ENCODE data around the gene MUTYH.
"Not testable (repeated sequence)": the region's sequence is repeated elsewhere in the genome, so short reads cannot be mapped to it uniquely, and the experiment has no call there.

The MUTYH gene

GRCh38 chr1:45364294-45364693 lies 24.1 kb upstream of the MUTYH start:
- Mint-ChIP-seq H3K9me3 (no peaks in the 10 kb centered on the region), H3K27me3 (no peaks in the 10 kb centered on the region), H3K4me3 (no peak overlapping the region), H3K36me3 (ENCODE audit: low read depth) (no peaks in the 10 kb centered on the region), H3K4me1 (ENCODE audit: low read depth) (peaks cover 4% of the 10 kb centered on the region), H3K27ac (no peak overlapping the region)
- intact Hi-C loops (cut with micrococcal nuclease), result loop anchor here (5.0 kb wide), 1 partner anchor 208 kb away; no protein-coding TSS in a partner anchor

GRCh38 chr1:45360981-45361380 lies 20.7 kb upstream of the MUTYH start:
- intact Hi-C loops (cut with micrococcal nuclease), result loop anchor here (5.0 kb wide), 1 partner anchor 211 kb away; no protein-coding TSS in a partner anchor
- H3K4me3 Mint-ChIP-seq; H3K36me3 Mint-ChIP-seq (ENCODE audit: low read depth); H3K4me1 Mint-ChIP-seq (ENCODE audit: low read depth); H3K9me3 Mint-ChIP-seq; H3K27me3 Mint-ChIP-seq; H3K27ac Mint-ChIP-seq: not testable (repeated sequence)

- intact Hi-C loops (cut with micrococcal nuclease), result loop anchor here (1.0 to 5.0 kb wide), 2 partner anchors 133 to 212 kb away; no protein-coding TSS in a partner anchor
- no peak overlapping the region for H3K27ac Mint-ChIP-seq
- no peaks in the 10 kb centered on the region for H3K36me3 Mint-ChIP-seq (ENCODE audit: low read depth)
- peaks cover 4% of the 10 kb centered on the region for H3K4me1 Mint-ChIP-seq (ENCODE audit: low read depth)
- H3K27me3 Mint-ChIP-seq, result no peaks in the 10 kb centered on the region
- H3K4me3 Mint-ChIP-seq, result no peak overlapping the region
- no peaks in the 10 kb centered on the region for H3K9me3 Mint-ChIP-seq
Measured at GRCh38 chr1:45359882-45360513, 19.8 kb upstream of the MUTYH start.

GRCh38 chr1:45356186-45356585 lies 15.9 kb upstream of the MUTYH start:
- Mint-ChIP-seq H3K9me3 (no peaks in the 10 kb centered on the region), H3K36me3 (ENCODE audit: low read depth) (no peaks in the 10 kb centered on the region), H3K4me1 (ENCODE audit: low read depth) (peaks cover 9% of the 10 kb centered on the region), H3K27me3 (no peaks in the 10 kb centered on the region), H3K27ac (no peak overlapping the region), H3K4me3 (no peak overlapping the region)
- intact Hi-C loops (cut with micrococcal nuclease), result no loop called here

- Mint-ChIP-seq H3K4me3 (no peak overlapping the region), H3K27ac (no peak overlapping the region), H3K4me1 (ENCODE audit: low read depth) (peaks cover 5% of the 10 kb centered on the region), H3K27me3 (no peaks in the 10 kb centered on the region), H3K36me3 (ENCODE audit: low read depth) (no peaks in the 10 kb centered on the region), H3K9me3 (no peaks in the 10 kb centered on the region)
- intact Hi-C loops (cut with micrococcal nuclease), result no loop called here
Measured at GRCh38 chr1:45355683-45356082, 15.4 kb upstream of the MUTYH start.

- H3K4me3 Mint-ChIP-seq, result no peak overlapping the region
- H3K4me1 Mint-ChIP-seq (ENCODE audit: low read depth), result peaks cover 5% of the 10 kb centered on the region
- no peak overlapping the region for H3K27ac Mint-ChIP-seq
- no peaks in the 10 kb centered on the region for H3K9me3 Mint-ChIP-seq
- H3K36me3 Mint-ChIP-seq (ENCODE audit: low read depth), result no peaks in the 10 kb centered on the region
- H3K27me3 Mint-ChIP-seq, result no peaks in the 10 kb centered on the region
- intact Hi-C loops (cut with micrococcal nuclease), result no loop called here
Measured at GRCh38 chr1:45354838-45355237, 14.6 kb upstream of the MUTYH start.

GRCh38 chr1:45353685-45354084 lies 13.4 kb upstream of the MUTYH start:
- Mint-ChIP-seq H3K36me3 (ENCODE audit: low read depth) (no peaks in the 10 kb centered on the region), H3K9me3 (no peaks in the 10 kb centered on the region), H3K27me3 (no peaks in the 10 kb centered on the region), H3K4me1 (ENCODE audit: low read depth) (peaks cover 5% of the 10 kb centered on the region), H3K27ac (no peak overlapping the region), H3K4me3 (no peak overlapping the region)
- intact Hi-C loops (cut with micrococcal nuclease), result no loop called here

- Mint-ChIP-seq H3K27me3 (no peaks in the 10 kb centered on the region), H3K4me3 (no peak overlapping the region), H3K4me1 (ENCODE audit: low read depth) (peaks cover 5% of the 10 kb centered on the region), H3K36me3 (ENCODE audit: low read depth) (peaks cover 7% of the 10 kb centered on the region), H3K9me3 (no peaks in the 10 kb centered on the region), H3K27ac (no peak overlapping the region)
- intact Hi-C loops (cut with micrococcal nuclease), result no loop called here
Measured at GRCh38 chr1:45351508-45351907, 11.3 kb upstream of the MUTYH start.

GRCh38 chr1:45348966-45349677 lies 8.9 kb upstream of the MUTYH start:
- Mint-ChIP-seq H3K9me3 (no peaks in the 10 kb centered on the region), H3K4me3 (no peak overlapping the region), H3K27me3 (no peaks in the 10 kb centered on the region), H3K27ac (no peak overlapping the region), H3K4me1 (ENCODE audit: low read depth) (peaks cover 5% of the 10 kb centered on the region), H3K36me3 (ENCODE audit: low read depth) (peaks cover 31% of the 10 kb centered on the region)
- intact Hi-C loops (cut with micrococcal nuclease), result no loop called here

GRCh38 chr1:45348609-45348965 lies 8.3 kb upstream of the MUTYH start:
- Mint-ChIP-seq H3K4me1 (ENCODE audit: low read depth) (peaks cover 2% of the 10 kb centered on the region), H3K27me3 (no peaks in the 10 kb centered on the region), H3K27ac (no peak overlapping the region), H3K4me3 (no peak overlapping the region), H3K36me3 (ENCODE audit: low read depth) (peaks cover 36% of the 10 kb centered on the region), H3K9me3 (no peaks in the 10 kb centered on the region)
- intact Hi-C loops (cut with micrococcal nuclease), result no loop called here

GRCh38 chr1:45348020-45348419 lies 7.8 kb upstream of the MUTYH start:
- Mint-ChIP-seq H3K27me3 (no peaks in the 10 kb centered on the region), H3K27ac (no peak overlapping the region), H3K4me1 (ENCODE audit: low read depth) (no peaks in the 10 kb centered on the region), H3K9me3 (no peaks in the 10 kb centered on the region), H3K4me3 (no peak overlapping the region), H3K36me3 (ENCODE audit: low read depth) (peaks cover 42% of the 10 kb centered on the region)
- intact Hi-C loops (cut with micrococcal nuclease), result no loop called here

GRCh38 chr1:45346473-45346872 lies 6.2 kb upstream of the MUTYH start:
- intact Hi-C loops (cut with micrococcal nuclease), result no loop called here
- no peaks in the 10 kb centered on the region for H3K9me3 Mint-ChIP-seq
- H3K4me3 Mint-ChIP-seq, result no peak overlapping the region
- H3K4me1 Mint-ChIP-seq (ENCODE audit: low read depth), result peaks cover 10% of the 10 kb centered on the region
- H3K27ac Mint-ChIP-seq, result no peak overlapping the region
- peaks cover 57% of the 10 kb centered on the region for H3K36me3 Mint-ChIP-seq (ENCODE audit: low read depth)
- no peaks in the 10 kb centered on the region for H3K27me3 Mint-ChIP-seq

GRCh38 chr1:45345014-45345413 lies 4.8 kb upstream of the MUTYH start:
- H3K4me1 Mint-ChIP-seq (ENCODE audit: low read depth), result peaks cover 20% of the 10 kb centered on the region
- no peak overlapping the region for H3K27ac Mint-ChIP-seq
- H3K27me3 Mint-ChIP-seq, result no peaks in the 10 kb centered on the region
- peaks cover 65% of the 10 kb centered on the region for H3K36me3 Mint-ChIP-seq (ENCODE audit: low read depth)
- intact Hi-C loops (cut with micrococcal nuclease), result no loop called here
- H3K4me3 Mint-ChIP-seq, result no peak overlapping the region
- no peaks in the 10 kb centered on the region for H3K9me3 Mint-ChIP-seq

GRCh38 chr1:45344499-45344898 lies 4.3 kb upstream of the MUTYH start:
- H3K4me3 Mint-ChIP-seq, result no peak overlapping the region
- H3K4me1 Mint-ChIP-seq (ENCODE audit: low read depth), result peaks cover 23% of the 10 kb centered on the region
- H3K36me3 Mint-ChIP-seq (ENCODE audit: low read depth), result peaks cover 71% of the 10 kb centered on the region
- H3K9me3 Mint-ChIP-seq, result no peaks in the 10 kb centered on the region
- intact Hi-C loops (cut with micrococcal nuclease), result loop anchor here (5.0 kb wide), 1 partner anchor 158 kb away; the partner anchor contains the start of genes CCDC163 and MMACHC
- no peaks in the 10 kb centered on the region for H3K27me3 Mint-ChIP-seq
- no peak overlapping the region for H3K27ac Mint-ChIP-seq

Measured in dendritic cell treated with granulocyte-macrophage colony-stimulating factor and Interleukin-4, amounts not matched to agents 40 ng/mL and 50 ng/mL, for 4 days (primary cell).